Stromal cell of bone marrow (primary cell): ENCODE data around the gene UNK.
"Not testable (repeated sequence)": the region's sequence is repeated elsewhere in the genome, so short reads cannot be mapped to it uniquely, and the experiment has no call there.

Experiments used
- DNase-seq: peaks from one replicate; pipeline ENCODE4 v3.0.0-alpha.2; 2012; ENCODE audit warnings: low read depth

UNK gene

GRCh38 chr17:75774471-75774990 lies 10.1 kb upstream of the UNK start:
- DNase-seq: no peak

- DNase-seq: peak; percentile 15
Observed at GRCh38 chr17:75774991-75775668, 9.5 kb upstream of the UNK start.

DNA sequence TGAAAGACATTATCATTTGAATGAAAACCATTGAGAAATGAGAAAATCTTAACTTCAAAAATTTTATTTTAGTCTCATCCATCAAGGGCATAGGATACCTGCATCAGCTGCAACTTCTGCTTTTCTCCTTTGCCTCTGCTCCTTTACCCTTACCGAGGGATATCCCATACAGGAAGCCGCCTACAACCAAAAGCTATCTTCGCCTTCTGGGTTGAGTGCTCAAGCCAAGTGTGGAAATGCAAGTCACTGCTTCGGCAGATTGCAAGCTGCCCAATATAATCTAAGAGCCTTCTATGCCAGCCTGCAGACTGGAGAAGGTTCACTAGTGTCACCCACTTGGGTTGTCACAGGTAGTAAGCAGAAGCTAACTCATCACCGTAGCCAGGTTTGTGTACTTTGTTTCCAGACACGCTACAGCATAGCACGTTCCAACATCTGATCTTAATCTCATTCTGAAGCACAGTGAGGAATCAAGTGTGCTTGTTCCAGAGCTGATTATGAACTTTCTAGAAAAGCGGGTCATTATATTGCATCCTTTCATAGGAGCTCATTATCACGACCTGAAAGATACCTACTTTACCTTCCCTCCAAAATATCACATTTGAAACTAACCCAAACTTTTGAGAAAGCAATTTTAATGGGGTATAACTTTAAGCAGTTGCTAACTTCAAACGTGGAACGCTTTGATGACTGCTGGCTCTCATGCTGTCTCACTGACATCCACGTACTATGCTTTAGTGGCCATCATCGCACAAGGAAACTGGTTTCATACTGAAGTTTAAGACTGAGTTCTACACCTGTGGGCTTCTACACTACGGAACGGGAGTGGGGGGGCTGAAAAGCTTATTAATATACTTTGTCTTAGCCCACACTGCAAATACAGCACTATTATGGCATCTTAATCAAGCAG lies 8.0 kb upstream of the UNK start:
- peak; percentile 21 for DNase-seq

GRCh38 chr17:75777296-75777922 lies 7.2 kb upstream of the UNK start:
- DNase-seq: no peak

DNA sequence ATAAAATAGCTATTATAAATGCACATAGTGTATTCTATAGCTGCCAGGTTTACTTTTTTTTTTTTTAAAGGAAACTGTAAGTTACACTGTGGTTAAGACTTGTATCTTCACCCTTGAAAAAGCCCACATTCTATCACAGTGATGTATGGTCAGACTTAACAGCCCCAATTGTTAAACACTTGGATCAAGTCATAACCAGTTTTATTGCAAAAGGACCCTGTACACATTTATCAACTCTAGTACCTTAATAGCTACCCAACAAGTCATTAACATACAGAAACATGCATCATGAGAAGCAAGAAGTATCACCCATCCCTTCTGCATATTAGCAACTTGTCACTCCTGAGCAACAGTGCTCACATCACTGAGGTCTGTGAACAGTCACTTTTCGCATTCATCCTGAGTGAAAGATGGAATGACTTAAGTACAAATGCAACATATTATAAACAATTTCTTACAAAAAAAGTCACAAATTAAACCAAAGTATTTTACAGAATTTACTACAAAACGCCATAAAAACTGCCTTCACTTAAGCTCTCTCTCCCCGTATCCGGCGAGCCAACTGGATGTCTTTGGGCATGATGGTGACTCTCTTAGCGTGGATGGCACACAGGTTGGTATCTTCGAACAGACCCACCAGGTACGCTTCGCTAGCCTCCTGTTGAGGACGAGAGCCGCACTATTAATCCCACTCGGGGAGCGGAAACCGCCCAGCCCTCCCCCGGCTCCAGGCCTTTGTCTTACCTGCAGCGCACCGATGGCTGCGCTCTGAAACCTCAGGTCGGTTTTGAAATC lies 6.3 kb upstream of the UNK start:
- DNase-seq: not testable (repeated sequence)

DNA sequence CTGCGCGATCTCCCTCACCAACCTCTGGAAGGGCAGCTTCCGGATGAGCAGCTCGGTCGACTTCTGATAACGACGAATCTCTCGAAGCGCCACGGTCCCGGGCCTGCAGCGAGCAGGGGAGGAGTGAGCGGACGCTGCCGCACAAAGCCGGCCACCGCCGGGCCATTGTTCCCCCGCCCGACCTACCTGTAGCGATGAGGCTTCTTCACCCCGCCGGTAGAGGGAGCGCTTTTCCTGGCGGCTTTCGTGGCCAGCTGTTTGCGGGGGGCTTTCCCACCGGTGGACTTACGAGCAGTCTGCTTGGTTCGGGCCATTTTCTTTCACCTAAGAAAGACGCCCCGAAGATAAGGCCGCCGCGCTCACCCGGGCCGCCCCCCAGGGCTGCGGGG lies 5.8 kb upstream of the UNK start:
- DNase-seq: no peak

GRCh38 chr17:75779250-75779986 lies 5.2 kb upstream of the UNK start:
- DNase-seq: peak; percentile 100

DNA sequence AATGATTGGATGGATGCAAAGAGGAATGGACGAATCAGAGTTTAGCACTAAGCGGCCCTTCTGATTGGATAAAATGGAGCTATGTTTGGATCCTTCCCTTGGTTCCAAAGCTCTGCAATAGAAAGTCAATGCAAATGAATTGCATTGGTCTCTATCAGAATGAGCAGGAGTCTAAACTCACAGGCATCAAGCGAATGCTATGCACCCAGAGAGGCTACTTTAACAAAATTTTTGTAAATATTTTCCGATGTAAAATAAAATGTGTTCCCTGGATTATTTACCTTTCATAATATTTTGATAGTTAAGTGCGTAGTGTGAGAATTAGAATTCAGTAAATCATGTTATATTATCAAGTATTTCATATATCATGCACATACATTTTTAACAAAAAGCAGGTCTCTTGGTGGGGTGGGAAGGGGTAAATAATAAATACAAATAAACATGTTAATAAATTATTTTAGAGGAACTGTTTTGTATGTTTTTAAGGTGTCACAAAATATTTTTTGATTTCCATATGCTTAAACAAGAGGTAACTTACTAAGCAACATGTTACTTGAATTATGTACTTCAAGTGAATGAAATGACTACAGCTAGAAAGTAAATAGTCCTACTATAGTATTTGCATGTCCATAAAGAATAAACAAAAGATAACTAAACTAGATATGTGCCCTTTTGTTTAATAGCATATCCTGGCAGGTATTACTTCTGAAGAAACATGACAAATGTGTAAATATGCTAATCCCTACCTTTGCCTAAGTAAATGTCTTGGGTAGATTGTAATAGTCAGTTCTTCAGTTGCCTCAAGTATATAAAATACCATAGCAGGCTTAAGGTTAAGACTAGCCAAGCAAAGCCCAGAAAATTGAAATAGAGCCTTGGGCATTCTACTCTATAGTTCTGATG lies 4.4 kb upstream of the UNK start:
- DNase-seq: no peak

- DNase-seq: peak; percentile 72
Observed at GRCh38 chr17:75783069-75783783, 1.4 kb upstream of the UNK start.

- DNase-seq: no peak
Observed at GRCh38 chr17:75783803-75784472, 668 bp upstream of the UNK start.

DNA sequence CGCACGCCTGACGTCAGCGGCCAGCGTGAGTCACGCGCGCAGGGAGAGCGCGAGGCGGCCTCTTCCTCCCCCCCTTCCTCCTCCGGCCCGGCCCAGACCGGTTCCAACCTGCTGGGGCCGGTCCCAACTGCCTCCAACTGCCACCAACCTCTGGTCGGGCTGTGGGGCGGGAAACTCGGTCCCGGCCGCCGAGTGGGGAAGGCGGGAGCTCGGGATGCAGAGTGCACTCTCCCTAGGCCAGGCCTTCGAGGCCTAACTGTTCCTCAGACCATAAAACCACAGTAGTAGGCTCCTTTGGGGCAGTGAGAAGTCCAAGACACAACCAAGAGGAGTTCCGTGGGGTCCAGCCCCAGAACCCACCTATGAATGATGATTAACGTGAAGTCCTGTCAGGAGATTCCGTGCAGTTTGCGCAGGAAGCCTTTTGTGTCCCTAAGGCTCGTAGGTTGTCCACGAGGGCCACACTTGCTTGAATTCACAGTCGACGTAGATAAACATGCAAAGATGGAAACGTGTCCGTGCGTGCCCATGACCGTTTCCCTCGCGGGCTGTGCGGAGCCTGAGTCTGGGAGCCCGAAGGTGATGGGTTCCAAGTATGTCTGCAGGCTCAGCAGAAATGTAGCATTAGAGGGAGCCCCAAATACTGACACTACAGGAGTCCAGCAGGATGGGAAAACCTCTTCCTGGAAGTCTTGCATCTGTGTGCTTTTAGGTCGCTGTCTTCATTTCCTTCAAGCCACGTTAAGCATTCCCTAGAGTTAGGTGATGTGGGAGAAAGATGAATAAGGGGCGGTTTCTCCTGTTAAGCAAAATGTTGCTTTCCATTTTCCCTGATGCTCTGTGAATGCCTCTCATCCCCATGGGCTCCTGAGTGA lies 647 bp downstream of the UNK start:
- peak; percentile 80 for DNase-seq

GRCh38 chr17:75791254-75791653 lies 6.6 kb downstream of the UNK start:
- DNase-seq: no peak

- DNase-seq: no peak
Observed at GRCh38 chr17:75793460-75793859, 8.9 kb downstream of the UNK start.

- DNase-seq: no peak
Observed at GRCh38 chr17:75795820-75796607, 11.4 kb downstream of the UNK start.

DNA sequence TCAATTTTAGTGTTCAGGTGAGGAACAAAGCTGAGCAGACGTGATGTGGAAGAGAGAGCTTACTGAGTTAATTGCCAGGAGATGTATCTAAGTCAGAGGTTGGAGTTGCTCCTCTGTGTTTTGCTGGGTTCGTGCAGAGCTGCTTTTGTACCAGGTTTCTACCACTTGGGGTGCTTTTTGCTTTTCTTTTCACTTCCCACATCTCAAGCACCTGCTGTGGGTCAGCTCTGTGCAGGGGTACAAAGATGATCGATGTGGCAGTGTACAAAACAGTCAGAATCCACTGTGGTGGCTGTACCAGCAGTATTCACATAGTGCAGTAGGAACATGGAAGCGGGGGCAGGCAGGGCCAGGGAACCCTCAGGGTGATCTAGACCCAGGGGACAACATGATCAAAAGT lies 14.8 kb downstream of the UNK start:
- no peak for DNase-seq

DNA sequence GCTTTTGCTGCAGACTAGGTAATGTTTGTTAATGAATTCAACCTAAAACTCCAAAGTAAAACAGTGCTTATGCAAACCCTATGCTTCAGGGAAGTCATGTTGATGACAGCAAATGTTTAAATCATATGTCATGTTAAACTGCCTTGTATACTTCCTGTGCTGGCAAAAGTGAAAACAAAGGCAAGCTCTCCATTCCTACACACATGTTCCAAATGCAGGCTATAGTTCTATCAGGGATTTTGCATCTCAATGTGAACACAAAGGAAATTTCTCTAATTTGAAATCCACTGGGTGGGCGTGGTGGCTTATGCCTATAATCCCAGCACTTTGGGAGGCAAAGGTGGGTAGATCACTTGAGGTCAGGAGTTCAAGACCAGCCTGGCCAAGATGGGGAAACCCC lies 19.3 kb downstream of the UNK start:
- no peak for DNase-seq
